Right ventricle myocardium inferior (tissue), 1 donor: ENCODE data around the gene TECTB. TPM values are rescaled to one million over a fixed set of nuclear protein-coding genes. Genes with fewer than 3 reads are reported as not detected.
A peak's percentile ranks its signal among the peaks of the same experiment; 100 is the strongest.

ENCODE experiments used
- ATAC-seq: fragments of 200-7000 bp; cut with Tn5 transposase; one replicate; pipeline ENCODE4 v1.9.1; 2020; ENCODE audit warnings: mild to moderate bottlenecking, moderate library complexity
- DNase-seq: peaks from one replicate; pipeline ENCODE4 v3.0.0; 2021; ENCODE audit errors: missing footprints
- intact Hi-C: fragments of 100-400 bp; cut with DNase I; formaldehyde crosslinking; loops from one replicate; pipeline ENCODE4 v1.11.0; 2022
- microRNA-seq: library from miRNA; unstranded; fragments of <30 nt; microRNA quantifications from one replicate; pipeline ENCODE4 v1.2.0, GENCODE V29; 2020
- total RNA-seq: library from RNA; stranded (reverse); fragmentation: NEBNext Ultra II Directional; extraction: Animal tissue kit (Norgen Biotek cat#: 25700); gene quantifications from one replicate; pipeline ENCODE4 v1.2.1, GENCODE V29; 2021
- donor health status: DM: no; HTN: yes; CAD: no; lungs with severe emphysema.

Gene TECTB
- total RNA-seq, 1 donor from 2014 or later: not detected

DNA sequence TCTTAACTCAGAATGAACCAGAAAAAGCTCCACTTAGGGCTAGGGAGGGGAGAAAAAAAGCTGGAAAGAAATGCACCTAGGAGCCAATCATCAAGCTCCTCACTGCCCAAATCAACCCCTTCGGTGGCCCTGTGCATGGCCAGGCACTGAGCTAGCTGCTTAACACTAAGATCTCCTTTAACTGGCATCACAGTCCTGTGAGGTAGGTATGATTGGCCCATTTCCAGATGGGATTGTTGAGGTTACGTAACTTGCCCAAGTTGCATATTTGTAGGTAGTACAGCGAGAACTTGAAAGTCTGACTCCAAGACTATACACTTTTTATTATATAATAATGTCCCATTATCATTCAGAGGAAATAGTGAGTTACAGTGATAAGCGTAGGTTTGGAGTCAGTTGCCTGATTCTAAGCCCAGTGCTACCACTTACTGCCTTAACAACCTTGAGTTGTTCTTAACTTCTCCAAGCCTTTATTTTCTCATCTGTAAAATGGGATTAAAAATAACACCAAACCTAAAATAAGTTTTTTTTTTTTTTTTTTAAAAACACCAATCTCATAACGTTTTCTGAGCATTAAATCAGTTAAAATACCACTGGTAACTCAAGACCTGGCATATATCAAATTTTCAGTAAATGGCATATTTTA, 53.5 kb downstream of the TECTB start:
- DNase-seq: no peak
- intact Hi-C loops: no loop called here
- no peak for ATAC-seq

DNA sequence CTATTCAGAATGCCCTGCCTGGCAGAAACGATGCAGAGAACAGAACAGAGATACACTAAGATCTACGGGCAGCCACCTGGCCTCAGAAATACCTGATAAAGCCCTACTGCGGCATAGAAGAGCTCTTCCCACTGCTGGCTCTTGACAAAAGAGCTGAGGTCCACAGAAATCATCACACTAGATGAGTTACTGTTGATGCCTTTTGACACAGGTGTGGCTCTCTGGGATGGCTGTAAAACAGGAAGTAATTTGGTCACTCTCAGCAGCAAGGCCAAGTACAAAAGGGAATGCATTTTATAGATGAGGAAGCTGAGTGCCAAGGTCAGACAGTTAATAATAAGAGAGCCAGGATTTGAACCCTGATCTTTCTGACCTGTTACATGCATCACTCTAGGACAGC, 55.8 kb downstream of the TECTB start:
- intact Hi-C loops: no loop called here
- DNase-seq (no peak), ATAC-seq (no peak)

DNA sequence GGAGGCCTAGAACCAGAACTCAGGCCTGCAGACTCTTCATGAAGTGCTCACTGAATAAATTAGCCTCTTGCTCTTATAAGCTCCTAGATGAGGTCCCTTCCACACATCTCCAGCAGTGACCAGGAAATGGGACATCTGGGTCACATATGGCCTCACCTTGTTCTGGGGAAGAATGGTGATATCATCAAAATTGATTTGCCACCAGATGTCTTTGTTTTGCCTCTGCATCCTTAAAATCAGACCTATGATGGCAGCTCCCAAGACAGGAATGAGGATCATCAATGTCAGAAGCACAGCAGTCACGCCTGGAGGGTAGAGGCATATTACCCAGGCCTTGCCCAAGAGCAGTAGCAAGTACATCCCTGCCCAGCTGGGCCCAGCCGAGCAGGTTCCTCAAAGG, 57.4 kb downstream of the TECTB start:
- intact Hi-C loops: no loop called here
- DNase-seq (no peak), ATAC-seq (no peak)

DNA sequence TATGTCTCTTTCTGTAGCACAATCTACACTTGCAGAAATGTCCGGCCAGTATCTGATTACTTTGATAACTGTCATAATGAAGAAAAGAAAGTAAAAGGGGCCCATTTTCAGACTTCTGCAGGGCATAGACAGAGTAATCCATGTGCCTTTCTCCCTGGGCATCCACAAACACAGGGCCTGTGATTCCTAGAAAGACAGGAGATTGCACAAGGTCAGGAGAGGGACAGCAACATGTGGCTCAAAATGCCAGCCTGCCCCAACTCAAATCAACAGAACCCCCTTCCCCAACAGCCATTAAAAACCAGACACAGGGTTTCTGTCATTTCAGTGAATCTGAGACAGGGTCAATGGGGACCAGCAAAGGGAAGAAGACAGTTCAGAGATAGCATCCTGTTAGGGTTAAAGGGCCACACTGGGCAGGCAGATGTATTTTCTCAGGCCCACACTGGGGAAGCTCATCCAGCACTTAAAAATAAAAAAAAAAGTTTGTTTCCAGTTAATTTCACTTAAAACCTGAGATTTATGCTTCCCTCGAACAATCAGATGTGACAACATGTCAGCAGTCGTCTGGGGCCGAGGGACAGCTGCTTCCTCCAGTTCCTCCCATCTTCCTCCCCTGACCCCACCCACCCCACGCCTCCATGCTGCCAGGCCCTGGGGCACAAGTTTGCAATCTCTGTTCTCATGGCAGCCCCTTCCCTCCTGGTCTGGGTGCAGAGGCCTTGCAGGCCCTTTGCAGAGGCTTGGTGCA, 60.0 kb downstream of the TECTB start:
- no peak for DNase-seq
- intact Hi-C loops: no loop called here
- ATAC-seq: no peak

DNA sequence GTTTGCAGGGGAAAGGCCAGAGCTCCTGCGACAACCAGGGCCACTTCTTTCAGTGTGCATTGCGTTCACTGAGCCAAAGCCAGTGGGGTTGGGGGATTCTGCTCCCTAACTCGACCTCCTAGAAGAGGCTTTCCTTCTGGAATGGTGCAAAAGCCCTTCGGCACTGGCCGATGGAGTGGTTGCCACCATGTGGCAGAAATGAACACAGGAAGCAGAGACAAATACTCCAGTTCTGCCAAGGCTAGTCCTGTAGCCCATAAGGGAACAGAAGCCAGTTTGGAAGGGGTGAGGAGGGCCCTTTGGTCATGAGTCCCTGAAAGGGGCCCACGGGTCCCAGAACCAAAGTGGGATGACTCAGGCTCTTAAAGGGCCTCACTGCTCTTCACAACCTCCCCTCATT, 61.1 kb downstream of the TECTB start:
- ATAC-seq (peak; percentile 54), DNase-seq (no peak)
- intact Hi-C loops: no loop called here

DNA sequence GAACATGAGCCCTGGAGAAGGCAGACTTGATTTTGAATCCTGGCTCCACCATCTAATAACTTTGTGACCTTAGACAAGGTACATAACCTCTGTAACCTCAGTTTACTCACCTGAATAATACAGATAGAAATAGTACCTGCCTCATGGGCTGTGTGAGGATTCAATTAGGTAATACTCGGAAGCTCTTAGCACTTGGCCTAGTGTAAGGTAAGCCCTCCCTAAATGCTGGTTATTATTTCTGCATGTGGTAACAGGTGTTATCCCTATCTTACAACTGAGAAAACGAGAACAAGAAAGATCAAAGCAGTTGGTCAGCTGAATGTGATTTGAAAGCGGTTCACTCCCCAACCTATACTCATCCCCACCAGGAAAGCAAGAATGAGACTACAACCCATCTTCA, 62.0 kb downstream of the TECTB start:
- DNase-seq: no peak
- ATAC-seq: no peak
- intact Hi-C loops: no loop called here

DNA sequence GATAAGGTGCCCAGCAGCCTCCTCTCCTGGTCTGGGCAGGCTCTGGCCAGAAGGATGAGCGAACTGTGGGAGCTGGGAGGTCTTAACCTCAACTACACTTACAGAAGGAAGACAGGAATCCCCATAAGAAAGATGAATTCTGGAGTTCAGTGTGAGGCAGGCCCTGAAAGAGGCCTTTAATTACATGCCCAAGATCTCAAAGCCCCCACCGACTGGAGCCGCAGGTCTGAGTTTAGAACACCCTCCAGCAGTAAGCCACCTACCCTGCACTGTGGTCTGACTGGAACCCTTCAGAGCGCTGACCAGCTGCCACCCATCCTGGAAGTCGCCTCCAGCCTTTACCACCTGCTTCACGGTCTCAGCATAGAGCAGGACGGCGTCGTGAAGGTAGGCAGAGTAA, 62.5 kb downstream of the TECTB start:
- intact Hi-C loops: no loop called here

DNA sequence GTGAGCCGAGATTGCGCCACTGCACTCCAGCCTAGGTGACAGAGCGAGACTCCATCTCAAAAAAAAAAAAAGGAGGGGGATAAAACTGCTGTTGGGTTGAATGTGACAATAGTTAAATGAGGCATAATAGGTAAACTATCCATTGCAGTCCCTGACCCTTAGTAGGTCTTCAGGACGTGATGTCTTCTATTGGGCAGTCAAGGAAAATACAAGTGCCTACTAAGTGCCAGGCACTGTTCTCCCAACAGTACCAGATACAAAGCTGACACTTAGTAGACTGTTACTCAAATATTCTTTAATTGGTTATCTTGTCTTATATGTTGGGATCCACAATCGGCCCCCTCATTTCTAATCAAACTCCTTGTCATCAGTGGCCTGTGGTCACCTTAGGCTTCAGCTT, 63.6 kb downstream of the TECTB start:
- no peak for DNase-seq
- ATAC-seq: no peak
- intact Hi-C loops: no loop called here

More for the DNA sequence above, 62.5 kb downstream of the TECTB start:
- DNase-seq (no peak), ATAC-seq (no peak)

DNA sequence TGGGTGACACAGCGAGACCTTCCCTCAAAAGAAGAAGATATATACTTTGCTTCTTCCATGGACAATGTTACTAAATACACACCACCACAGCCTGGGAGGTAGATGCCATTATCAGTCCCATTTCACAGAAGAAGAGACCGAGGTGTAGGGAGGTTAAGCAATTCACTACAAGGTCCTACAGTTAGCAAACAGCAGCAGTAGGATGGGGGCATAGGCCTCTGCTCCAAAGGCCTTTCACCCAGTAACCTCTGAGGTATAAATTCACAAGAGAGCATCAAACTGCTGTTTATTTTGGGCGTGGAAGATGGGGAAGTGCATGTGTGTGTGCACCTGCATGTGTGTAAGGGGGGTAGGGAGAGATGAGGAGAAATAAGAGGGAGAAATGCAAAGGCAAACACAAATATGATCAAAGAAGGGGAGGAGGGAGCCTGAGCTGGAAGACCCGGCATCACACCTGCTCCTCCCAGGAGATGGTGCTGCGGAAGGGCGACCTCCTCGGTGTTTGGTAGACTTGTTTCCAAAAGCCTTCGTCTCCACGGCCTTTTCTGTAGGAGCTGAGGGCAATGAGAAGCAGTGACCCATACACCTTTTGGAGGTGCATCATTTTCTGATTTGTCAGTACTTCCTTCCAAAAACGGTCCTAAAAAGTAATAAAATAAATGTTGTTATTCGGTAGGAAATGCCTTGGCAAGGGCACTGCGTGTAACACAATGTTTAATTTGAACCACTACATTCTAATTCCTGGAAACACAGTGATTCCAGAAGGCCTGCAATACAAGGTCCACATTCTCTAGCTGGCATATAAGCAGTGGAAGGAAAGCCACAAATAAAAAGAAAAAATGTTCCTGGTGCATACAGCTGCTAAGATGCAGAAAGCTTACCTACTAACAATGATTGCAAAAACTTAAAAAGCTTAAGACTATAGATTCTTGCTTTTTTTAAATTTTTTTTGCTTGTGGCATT, 64.8 kb downstream of the TECTB start:
- intact Hi-C loops: no loop called here
- no peak for DNase-seq
- ATAC-seq: no peak

DNA sequence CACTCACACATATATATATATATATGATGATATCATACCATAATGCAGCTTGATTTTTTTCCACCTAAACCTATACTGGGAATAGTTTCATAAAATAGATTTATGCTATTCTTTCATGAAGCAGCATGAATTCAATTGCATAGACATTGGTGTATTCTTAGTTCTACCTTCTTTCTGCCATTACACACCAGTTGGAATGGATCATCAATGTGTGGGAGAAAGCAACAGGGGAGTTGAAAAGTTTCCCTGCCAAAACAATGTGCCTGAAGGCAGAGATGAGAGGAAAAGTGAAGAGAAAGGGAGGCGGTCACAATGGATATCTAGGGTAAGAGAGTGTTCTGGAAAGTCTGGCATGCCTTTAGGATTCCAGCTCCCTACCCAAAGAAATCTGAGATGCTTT, 65.6 kb downstream of the TECTB start:
- DNase-seq (no peak), ATAC-seq (no peak)
- intact Hi-C loops: no loop called here

DNA sequence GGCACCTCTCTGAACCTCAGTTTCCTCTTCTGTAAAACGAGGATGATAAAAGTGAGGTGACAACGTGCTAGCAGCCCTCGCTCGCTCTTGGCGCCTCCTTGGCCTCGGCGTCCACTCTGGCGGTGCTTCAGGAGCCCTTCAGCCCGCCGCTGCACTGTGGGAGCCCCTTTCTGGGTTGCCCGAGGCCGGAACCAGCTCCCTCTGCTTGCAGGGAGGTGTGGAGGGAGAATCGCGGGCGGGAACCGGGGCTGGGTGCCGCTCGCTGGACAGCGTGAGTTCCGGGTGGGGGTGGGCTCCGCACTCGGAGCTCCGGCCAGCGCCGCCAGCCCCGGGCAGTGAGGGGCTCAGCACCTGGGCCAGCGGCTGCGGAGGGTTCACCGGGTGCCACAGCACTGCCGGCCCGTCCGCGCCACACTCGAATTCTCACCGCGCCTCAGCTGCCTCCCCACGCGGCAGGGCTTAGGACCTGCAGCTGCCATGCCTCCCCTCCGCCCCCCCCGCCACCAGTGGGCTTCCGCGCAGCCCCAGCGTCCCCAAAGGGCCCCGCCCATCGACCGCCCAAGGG, 66.4 kb downstream of the TECTB start:
- intact Hi-C loops: no loop called here
- DNase-seq: no peak
- no peak for ATAC-seq

DNA sequence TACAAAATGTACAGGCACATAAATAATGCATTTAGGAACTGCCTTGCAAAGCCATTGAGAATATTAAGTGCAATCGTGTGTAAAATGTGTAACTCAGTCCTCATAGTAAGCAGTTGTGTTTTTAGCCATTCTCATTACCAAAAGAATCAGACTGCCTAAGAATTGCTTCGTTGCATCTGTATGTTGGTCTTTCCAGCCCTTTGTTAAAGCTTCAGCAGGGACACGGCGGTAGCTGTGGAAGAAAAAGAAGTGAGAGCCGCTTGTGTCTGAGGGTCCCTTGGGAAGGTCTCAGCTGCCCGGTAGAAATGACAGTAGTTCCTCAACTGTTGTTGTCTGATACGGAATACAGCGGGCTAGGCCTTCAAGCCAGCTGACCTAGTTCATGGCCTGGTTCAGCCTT, 67.9 kb downstream of the TECTB start:
- ATAC-seq: peak; percentile 10
- no peak for DNase-seq

DNA sequence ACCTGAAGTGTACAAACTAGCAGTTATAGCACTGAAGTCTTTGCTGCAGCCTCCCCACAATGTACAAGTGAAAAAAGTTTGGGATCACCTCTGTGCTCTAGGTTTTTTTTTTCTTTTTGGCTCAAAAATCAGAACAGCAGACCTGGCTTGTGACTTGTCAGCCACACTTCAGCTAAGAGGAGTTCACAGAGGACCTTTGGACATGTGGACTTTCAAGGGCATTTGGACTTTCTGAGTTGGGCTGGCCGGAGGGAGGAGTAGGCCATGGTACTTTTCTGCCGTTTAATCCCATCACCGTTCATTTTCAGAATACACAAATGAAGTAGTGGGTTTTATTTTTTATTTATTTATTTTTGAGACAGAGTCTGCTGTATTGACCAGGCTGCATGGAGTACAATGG, 68.8 kb downstream of the TECTB start:
- DNase-seq: no peak
- peak; percentile 76 for ATAC-seq
- intact Hi-C loops: no loop called here

More for the DNA sequence above, 67.9 kb downstream of the TECTB start:
- intact Hi-C loops: no loop called here

DNA sequence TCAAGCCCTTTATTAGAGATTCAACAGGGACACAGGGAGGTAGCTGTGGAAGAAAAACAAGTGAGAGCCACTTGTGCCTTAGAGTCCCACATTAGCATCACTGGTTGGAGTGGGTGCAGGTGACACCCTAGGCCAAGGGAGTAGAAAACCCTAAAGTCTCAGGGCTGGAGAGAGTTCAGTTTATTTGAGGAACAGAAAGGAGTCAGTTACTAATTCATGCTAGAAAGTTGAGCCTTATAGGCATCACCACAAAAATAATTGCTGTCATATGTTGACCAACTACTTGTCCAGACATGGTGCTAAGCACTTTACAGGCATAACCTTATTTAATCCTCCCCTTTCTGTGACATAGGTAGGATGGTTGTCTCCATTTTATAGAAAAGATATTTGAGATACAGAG, 69.8 kb downstream of the TECTB start:
- intact Hi-C loops: no loop called here
- no peak for ATAC-seq
- DNase-seq: no peak

Small RNAs within 50 kb of the gene (microRNA-seq; reads per million reads assigned to microRNA genes)
- gene MIR6715A (not detected), gene MIR6715B (not detected)

Other genes starting within 250 kb of the TECTB start
- 42.5 TPM for gene GPAM, start 99.6 kb upstream of the TECTB start, total RNA-seq
- 6.4 TPM for gene ACSL5, start 90.7 kb downstream of the TECTB start, total RNA-seq
- 19.5 TPM for gene ZDHHC6, start 163.5 kb downstream of the TECTB start, total RNA-seq
- 21.2 TPM for gene VTI1A, start 163.8 kb downstream of the TECTB start, total RNA-seq